Raji (cell line): ENCODE data around the gene PHF14.

Source experiments
- POLR2A ChIP-seq: IDR thresholded peaks from 2 replicates; pipeline ENCODE4 v1.6.1; 2011; ENCODE audit warnings: low read depth, low read length, control low read depth; ENCODE audit not compliant: insufficient read depth

The PHF14 gene

GRCh38 chr7:11185179-11185815, 211.6 kb downstream of the PHF14 start:
- TF ChIP-seq POLR2A, result no peak

GRCh38 chr7:11188529-11189310, 215.0 kb downstream of the PHF14 start:
- TF ChIP-seq POLR2A, result no peak

DNA sequence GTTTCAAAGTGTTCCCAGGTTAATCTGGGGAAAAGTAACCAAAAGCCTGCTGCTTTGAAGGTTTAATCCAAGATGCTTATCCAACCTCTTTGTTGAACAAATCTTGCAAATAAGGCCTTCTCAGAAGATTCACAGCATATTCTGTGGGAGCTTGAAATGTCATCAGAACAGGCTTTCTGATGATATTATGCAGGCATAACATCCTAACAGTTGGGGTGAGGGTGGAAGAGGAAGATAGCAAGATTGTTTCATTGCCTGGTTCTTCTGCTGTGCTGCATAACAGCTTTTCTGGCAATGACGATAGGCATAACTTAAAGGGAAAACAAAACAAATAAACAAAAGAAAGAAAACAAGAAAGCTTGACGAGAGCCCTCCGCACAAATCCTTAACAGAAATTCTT, 217.4 kb downstream of the PHF14 start:
- TF ChIP-seq POLR2A, result no peak

- TF ChIP-seq POLR2A, result no peak
These were observed 218.0 kb downstream of the PHF14 start for GRCh38 chr7:11191574-11192220.

GRCh38 chr7:11192506-11192905, 218.8 kb downstream of the PHF14 start:
- TF ChIP-seq POLR2A, result no peak

GRCh38 chr7:11193131-11193867, 219.6 kb downstream of the PHF14 start:
- no peak for TF ChIP-seq POLR2A

DNA sequence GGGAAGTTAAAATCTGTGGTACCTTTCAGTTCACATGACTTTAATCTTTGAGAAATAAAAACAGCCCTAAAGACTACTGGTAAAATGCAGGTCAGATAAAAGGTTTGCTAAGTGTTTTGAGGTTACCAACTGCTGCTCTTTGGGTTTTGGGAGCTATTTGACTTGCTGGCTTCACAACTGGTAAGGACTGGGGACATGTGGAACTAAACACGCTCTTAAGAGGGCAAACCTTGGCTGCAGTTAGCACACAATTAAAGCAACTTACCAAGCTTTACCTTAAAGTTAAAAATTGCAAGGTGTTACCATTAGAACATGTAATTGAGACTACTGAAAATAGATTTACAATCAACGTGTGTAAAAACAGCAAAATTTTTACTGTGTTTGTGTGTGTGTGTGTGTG, 220.2 kb downstream of the PHF14 start:
- TF ChIP-seq POLR2A, result no peak

DNA sequence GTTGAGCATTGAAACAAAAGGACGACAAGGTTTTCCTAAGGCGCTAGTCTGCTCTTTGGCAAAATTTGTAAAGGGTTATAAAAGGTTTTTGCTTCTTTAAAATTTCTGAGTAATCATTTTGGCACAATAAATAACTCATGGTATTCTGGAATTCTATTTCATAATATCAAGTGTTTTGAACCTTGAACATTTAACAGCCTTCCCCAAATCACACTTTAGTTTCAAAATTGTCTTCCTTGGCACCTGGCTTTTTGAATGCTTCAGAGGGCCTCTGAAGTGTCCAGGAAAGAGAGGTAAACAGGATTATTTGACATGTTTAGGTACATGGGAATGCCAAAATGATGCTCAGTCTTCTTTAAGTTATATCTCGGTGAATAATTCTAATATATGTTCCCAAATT, 220.8 kb downstream of the PHF14 start:
- TF ChIP-seq POLR2A, result no peak

GRCh38 chr7:11195502-11195901, 221.8 kb downstream of the PHF14 start:
- TF ChIP-seq POLR2A, result no peak

DNA sequence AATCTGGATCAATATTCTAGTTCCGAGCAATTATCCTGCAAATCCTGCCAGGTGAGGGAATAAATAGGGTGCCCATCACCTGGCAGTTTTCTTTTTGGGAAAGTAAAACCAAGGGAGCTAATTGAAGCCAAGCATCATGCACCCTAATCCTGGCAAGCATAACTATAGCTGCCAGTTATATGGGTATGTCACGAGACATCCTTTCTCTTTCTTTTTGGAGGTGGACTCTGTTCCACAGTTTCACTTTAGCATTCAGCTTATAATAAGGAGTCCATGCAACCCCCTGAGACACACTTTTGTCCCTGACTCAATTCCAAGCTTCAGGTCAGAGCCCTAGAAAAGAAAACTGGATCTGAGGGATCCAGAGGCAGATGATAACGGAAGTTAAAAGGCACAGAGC, 222.5 kb downstream of the PHF14 start:
- no peak for TF ChIP-seq POLR2A

DNA sequence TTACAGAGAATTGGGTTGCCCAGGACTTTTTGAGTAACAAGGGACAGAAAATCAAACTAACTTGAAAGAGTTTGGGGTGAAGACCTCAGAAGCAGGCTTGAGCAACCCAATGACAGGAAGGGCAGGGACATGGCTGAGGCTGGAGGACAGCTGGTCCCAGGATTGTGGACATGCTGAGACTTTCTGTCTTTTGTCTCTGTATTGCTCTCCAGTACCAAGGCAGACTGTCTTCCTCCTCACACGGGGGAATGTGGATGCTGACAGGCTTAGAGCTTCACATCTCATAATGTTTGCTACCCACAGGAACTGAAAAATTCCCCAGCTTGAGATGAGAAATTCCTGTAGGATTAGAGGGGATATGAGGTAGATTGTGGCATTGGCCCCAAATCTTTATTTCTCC, 229.6 kb downstream of the PHF14 start:
- no peak for TF ChIP-seq POLR2A

- TF ChIP-seq POLR2A, result no peak
These were observed 230.0 kb downstream of the PHF14 start for GRCh38 chr7:11203683-11204082.

DNA sequence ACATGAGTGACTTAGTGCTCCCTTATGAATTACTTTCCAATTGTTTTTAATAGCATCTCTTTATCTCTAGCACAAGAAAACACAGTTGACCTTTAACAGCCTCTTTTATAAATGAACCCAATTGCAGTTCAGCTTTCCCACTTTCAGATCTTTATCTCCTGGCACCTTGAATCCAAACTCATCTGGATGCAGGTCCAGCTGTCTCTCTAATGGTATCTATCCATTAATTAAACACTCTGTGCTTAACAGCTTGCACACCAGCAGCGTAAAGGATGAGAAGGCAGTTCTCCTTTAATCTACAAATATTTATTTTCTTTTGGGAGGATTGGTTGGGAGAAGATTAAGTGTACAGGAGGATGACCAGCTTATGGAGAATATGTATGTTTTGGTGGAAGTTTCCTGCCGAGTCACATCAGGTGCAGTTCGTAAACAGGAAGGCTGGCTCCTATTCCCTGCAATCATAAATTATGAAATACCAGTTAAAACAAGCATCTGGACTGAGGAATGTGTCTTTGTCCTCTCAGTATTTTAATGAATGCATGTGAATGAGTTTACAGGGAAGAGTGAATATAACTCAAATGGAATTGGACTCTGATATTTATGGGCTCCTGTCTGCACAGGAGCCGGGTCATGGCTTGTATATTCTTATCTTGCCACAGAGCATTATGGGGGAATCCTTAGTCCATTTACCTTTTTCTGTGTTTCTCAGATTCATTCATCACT, 232.7 kb downstream of the PHF14 start:
- TF ChIP-seq POLR2A, result no peak

DNA sequence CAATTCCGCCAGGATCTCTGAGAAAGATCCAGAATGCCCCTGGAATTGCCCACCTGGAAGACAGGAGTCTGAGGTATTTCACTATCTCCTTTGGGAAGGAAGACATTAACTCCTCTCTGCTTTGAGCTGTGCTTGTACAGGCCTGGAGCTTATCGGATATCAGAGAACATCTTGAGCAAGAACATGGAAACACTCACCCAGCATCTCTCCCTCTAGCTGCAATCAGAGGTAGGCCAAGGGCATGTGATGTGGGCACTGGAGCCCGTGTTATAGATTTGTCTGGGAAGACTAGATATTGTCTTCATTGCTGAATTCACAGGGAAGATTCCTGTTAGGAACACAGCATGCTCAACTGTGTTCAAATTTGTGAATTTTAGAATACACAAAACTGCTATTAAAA, 233.9 kb downstream of the PHF14 start:
- TF ChIP-seq POLR2A, result no peak

DNA sequence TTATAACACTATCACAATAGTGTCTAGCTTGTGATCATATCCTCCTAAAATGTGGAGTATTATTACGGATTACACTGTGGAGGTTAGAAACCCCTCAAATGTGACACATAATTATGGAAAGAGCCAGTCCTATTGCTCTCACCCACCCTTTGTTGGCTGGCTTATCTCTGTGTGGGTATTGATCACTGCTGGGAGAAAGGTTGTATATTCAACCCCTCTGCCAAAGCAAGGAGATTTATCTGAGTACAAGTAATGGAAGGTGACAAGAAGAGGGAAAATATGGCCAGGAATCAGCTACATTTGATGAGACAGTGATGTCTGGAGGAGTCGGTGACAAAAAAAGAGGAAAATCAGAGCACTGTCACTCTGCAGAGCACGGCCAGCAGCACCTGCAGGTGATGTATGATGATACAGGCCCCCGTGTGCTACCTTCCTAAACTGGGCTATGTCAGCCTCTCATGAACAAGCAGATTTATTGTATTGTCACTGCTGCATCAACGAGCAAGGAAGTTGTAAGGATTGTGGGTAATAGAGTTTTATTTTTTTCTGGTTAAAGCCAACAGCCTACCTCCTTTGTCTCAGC, 235.3 kb downstream of the PHF14 start:
- no peak for TF ChIP-seq POLR2A

DNA sequence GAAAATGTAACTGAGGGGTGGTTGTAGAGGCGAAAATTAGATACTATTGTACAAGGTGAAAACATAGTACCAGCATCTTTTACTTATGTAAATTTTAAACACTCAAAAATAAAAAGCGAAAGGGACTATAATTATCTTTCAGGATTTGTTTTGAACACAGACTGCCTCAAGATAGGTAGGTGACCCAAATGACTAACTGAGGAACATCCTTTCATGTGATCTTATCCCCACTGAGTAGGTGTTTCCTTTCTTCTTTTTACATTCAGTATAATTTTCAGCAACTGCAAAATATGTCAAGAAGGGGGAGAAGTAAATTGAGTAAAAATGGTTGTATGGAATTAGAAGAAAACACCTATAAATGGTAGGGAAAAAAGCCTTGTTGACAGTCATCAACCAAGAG, 236.7 kb downstream of the PHF14 start:
- no peak for TF ChIP-seq POLR2A
